ENCODE results near the gene PEDS1.
A peak's percentile ranks its signal among the peaks of the same experiment; 100 is the strongest.
"Not testable (repeated sequence)": the region's sequence is repeated elsewhere in the genome, so short reads cannot be mapped to it uniquely, and the experiment has no call there.

PEDS1 gene

GRCh38 chr20:50169329-50169823 lies 15.9 kb upstream of the PEDS1 start:
- no peak for TF ChIP-seq JUND (IDR thresholded peaks at IDR 0.05; ENCODE audit: low read depth)
- peak; percentile 76 to 86 for DNase-seq (ENCODE audit: low read depth in 1 of 2, low spot score in 1 of 2)
- in situ Hi-C loops (cut with HindIII; ENCODE audit: low pct_unique_long_range_greater_than_20kb, low sequenced_read_pairs) = no loop called here

DNA sequence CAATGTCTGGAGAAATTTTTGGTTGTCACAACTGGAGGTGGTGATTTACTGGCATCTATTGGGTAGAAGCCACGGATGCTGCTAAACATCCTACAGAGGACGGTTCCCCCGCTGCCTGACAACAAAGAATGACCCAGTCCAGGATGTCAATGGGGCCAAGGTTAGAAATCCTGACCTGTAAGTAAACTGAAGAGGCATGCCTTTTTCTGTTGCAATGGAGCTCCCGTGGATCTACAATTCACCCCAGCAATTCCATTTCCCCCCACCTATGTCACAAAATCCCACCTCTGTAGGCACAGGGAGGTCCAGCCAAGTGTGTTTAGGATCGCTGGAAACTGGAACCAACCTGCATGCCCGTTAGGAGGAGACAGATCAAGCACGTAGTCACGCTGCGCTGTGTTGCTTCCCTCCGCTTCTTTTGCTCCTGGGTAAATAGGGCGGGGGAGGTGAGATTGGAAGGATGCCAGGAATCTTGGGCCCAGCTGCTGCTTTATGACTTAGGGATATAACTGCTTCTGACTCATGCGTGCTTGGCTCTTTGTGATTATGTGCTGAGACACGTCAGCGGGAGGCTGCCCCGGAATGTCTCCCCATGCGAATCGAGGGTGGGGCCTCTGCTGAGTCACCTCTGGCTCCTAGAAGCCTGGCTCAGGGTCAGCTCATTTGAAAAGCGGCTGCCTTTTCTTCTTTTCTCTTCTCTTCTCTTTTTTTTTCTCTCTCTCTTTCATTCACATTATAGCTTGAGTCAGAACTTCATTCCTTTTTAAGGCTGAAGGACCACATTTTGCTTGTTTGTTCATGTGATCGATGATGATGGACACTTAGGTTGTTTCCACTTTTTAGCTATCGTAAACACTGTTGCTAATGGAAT lies 12.4 kb upstream of the PEDS1 start:
- peak; percentile 83 to 96 for DNase-seq (ENCODE audit: low read depth in 1 of 2, low spot score in 1 of 2)
- in situ Hi-C loops (cut with HindIII; ENCODE audit: low pct_unique_long_range_greater_than_20kb, low sequenced_read_pairs) = no loop called here
- peak; percentile 91 for TF ChIP-seq JUND (IDR thresholded peaks at IDR 0.05; ENCODE audit: low read depth)

DNA sequence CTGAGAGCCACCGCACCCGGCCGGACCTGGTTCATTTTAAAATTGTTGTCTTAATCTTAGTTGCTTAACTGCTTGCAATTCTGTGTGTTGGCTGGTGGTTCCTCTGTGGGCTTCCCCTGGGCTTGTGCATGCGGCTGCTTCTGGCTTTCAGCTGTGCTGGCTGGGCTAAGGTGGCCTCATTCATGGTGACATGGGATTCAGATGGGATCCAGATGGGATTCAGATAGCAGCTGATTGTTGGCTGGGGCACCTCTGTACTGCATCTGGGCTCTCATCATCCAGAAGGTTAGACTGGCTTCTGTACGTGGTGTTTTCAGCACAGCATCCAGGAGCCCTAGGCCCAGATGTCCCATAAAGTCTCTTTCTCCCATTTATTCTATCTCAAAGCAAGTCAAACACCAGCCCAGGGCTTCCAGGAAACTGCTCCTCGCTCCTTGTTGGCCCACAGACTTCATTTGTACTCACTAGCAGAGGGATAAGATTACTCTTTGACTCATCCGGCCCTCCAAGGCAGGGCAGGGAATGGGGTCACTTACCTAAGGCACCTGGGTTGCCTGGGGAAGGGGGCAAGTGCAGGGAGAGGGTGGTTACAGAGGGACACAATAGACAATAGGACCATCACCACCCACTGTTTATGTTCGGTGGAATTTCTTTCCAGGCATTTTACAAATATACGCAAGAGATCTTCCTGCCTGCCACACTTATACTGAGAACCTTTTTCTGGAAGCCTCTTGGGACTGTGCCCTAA lies 10.2 kb upstream of the PEDS1 start:
- TF ChIP-seq JUND (IDR thresholded peaks at IDR 0.05; ENCODE audit: low read depth) = no peak
- in situ Hi-C loops (cut with HindIII; ENCODE audit: low pct_unique_long_range_greater_than_20kb, low sequenced_read_pairs) = no loop called here
- DNase-seq (ENCODE audit: low read depth in 1 of 2, low spot score in 1 of 2) = no peak

DNA sequence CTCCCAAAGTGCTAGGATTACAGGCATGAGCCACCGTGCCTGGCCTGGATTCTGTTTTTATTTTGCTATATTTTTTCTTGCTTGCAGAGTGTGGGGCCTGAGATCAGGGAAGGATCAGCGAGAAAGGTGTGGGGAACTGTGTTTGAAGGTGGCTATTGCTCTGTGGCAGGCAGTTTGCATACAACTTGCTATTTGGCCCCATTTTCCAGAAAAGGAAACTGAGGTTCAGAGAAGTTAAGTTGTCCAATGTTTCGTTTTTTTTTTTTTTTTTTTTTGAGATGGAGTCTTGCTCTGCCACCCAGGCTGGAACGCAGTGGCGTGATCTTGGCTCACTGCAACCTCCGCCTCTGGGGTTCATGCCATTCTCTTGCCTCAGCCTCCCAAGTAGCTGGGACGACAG lies 8.0 kb upstream of the PEDS1 start:
- DNase-seq (ENCODE audit: low read depth in 1 of 2, low spot score in 1 of 2); in situ Hi-C loops (cut with HindIII; ENCODE audit: low pct_unique_long_range_greater_than_20kb, low sequenced_read_pairs): not testable (repeated sequence)

- TF ChIP-seq JUND (IDR thresholded peaks at IDR 0.05; ENCODE audit: low read depth) = no peak
- in situ Hi-C loops (cut with HindIII; ENCODE audit: low pct_unique_long_range_greater_than_20kb, low sequenced_read_pairs) = no loop called here
- DNase-seq (ENCODE audit: low read depth in 1 of 2, low spot score in 1 of 2) = no peak
Observed at GRCh38 chr20:50153153-50153499, 397 bp downstream of the PEDS1 start.

- no peak for TF ChIP-seq JUND (IDR thresholded peaks at IDR 0.05; ENCODE audit: low read depth)
- in situ Hi-C loops (cut with HindIII; ENCODE audit: low pct_unique_long_range_greater_than_20kb, low sequenced_read_pairs) = no loop called here
- DNase-seq (ENCODE audit: low read depth in 1 of 2, low spot score in 1 of 2) = peak in 1 of 2 experiments; percentile 82
Observed at GRCh38 chr20:50152394-50153152, 950 bp downstream of the PEDS1 start.

DNA sequence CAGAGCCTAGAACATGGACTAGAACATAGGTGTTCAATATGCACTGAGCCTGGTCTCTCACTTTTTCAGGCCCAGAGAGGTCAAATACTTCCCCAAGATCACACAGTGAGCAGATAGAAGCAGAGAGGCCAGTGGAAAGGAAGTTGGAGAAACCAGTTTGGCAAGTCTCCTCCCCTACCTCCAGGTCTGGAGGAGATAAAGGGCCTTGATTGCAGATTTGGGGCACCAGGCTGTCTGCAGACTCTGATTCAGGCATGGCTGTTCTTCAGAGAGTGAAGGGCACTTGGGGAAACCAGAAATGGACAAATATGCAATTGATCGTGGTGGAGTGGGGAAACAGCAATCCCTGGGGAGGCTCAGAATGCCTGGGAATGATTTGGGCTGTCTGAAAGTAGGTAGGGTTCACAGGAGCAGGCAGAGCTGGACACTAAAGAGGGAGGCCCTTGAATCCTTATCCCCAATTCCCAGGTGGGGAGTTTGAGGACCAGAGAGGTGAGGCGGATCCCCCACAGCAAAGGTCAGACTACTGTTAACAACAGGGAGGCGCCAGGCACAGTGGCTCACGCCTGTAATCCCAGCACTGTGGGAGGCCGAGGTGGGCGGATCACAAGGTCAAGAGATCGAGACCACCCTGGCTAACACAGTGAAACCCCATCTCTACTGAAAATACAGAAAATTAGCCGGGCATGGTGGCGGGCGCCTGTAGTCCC lies 2.3 kb downstream of the PEDS1 start:
- DNase-seq (ENCODE audit: low read depth in 1 of 2, low spot score in 1 of 2) = peak in 1 of 2 experiments; percentile 67
- in situ Hi-C loops (cut with HindIII; ENCODE audit: low pct_unique_long_range_greater_than_20kb, low sequenced_read_pairs) = no loop called here
- TF ChIP-seq JUND (IDR thresholded peaks at IDR 0.05; ENCODE audit: low read depth) = no peak

GRCh38 chr20:50149481-50150254 lies 3.9 kb downstream of the PEDS1 start:
- TF ChIP-seq JUND (IDR thresholded peaks at IDR 0.05; ENCODE audit: low read depth) = no peak
- no peak for DNase-seq (ENCODE audit: low read depth in 1 of 2, low spot score in 1 of 2)
- in situ Hi-C loops (cut with HindIII; ENCODE audit: low pct_unique_long_range_greater_than_20kb, low sequenced_read_pairs) = no loop called here

DNA sequence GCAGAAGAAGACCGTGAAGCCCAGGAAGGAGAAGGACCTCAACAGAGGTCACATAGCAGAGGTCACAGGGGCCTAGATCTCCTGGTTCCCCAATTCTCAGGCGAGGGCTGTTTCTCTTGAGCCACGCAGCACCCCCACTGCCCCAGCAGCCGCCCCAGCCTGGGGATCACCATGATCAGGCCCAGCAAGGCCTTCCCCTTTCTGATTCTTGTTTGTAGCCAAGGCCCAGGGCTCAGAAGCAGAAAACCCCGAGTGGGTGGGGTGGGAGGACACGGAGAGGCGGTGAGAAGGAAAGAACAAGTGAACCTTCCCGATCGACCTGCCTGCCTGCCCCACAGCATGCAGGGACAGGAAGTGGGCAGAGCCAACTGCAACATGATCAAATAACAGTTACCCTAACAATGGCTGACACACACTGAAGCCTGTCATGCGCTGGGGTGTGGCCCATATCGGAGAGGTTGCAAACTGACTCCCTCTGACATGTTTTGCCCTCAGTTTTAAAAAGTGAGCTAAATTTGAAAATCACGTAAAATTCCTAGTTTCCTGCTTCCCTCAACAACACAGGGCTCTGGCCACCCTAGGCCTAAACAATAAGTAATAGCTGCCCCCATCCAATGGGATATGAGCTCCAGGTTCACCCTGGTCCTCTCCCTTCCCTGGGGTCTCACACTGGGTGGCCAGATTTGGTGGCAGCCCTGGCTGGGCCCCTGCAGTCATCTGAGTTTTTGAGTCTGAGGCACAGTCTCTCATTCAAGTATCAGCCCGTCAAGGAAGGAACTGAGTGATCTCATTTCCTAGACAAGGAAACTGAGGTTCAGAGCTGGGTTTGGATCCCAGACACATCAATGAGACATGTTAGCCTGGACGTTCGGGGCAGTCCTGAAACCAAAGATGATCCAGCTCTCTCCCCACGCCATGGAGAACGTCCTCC lies 6.5 kb downstream of the PEDS1 start:
- no peak for DNase-seq (ENCODE audit: low read depth in 1 of 2, low spot score in 1 of 2)
- in situ Hi-C loops (cut with HindIII; ENCODE audit: low pct_unique_long_range_greater_than_20kb, low sequenced_read_pairs) = no loop called here
- no peak for TF ChIP-seq JUND (IDR thresholded peaks at IDR 0.05; ENCODE audit: low read depth)

DNA sequence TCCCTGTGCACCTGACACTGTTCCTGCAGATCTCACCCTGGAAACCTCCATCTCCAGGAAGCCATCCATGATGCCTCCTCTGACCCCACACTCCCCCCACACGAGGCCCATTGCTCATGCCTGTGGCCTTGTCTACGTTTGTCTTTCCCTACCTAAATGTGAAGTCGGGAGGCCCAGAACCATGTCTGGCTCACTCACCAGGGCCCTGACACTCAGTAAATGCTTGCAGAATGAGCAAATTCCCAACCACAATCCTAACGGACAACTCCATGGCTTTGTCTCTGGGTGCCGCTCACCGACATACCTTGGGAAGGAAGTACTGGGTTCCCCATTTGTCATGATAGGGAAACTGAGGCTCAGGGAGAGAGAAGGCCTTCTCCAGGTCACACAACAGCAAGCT lies 7.3 kb downstream of the PEDS1 start:
- TF ChIP-seq JUND (IDR thresholded peaks at IDR 0.05; ENCODE audit: low read depth) = no peak
- no peak for DNase-seq (ENCODE audit: low read depth in 1 of 2, low spot score in 1 of 2)
- in situ Hi-C loops (cut with HindIII; ENCODE audit: low pct_unique_long_range_greater_than_20kb, low sequenced_read_pairs) = no loop called here
